GM12891 (cell line): ENCODE data around the gene CAP2.

ENCODE experiments used
- DNase-seq: peaks from one replicate; pipeline ENCODE4 v3.0.0; 2011; ENCODE audit warnings: low spot score; ENCODE audit not compliant: insufficient read length
- FAIRE-seq: peaks from 2 replicates; lab custom pipeline; 2011; peaks lifted over from hg19 to GRCh38; lab: Jason Lieb, UNC
- PAX5 ChIP-seq: IDR thresholded peaks from 2 replicates; pipeline ENCODE4 v1.6.1; 2011; ENCODE audit warnings: low read length, moderate library complexity, mild to moderate bottlenecking; ENCODE audit not compliant: insufficient read depth, severe bottlenecking
- POLR2A ChIP-seq: IDR thresholded peaks from 2 replicates; pipeline ENCODE4 v1.6.1; 2011; ENCODE audit warnings: low read depth, low read length, control low read depth
- POLR2AphosphoS5 ChIP-seq: IDR thresholded peaks from 2 replicates; pipeline ENCODE4 v1.6.1; 2011; ENCODE audit warnings: low read depth, low read length, control low read depth
- POU2F2 ChIP-seq: IDR thresholded peaks from 2 replicates; pipeline ENCODE4 v1.6.1; 2011; ENCODE audit warnings: low read depth, mild to moderate bottlenecking, control low read depth, low read length, moderate library complexity
- SPI1 ChIP-seq: IDR thresholded peaks from 2 replicates; pipeline ENCODE4 v1.6.1; 2011; ENCODE audit warnings: low read depth, low read length, control low read depth
- TAF1 ChIP-seq: IDR thresholded peaks from 2 replicates; pipeline ENCODE4 v1.6.1; 2011; ENCODE audit warnings: low read depth, low read length, control low read depth

The CAP2 gene

GRCh38 chr6:17478946-17479345 lies 85.6 kb downstream of the CAP2 start:
- DNase-seq = no peak
- TF ChIP-seq POU2F2 (no peak), TAF1 (no peak), POLR2AphosphoS5 (no peak), POLR2A (no peak), PAX5 (no peak), SPI1 (no peak)
- no peak for FAIRE-seq

DNA sequence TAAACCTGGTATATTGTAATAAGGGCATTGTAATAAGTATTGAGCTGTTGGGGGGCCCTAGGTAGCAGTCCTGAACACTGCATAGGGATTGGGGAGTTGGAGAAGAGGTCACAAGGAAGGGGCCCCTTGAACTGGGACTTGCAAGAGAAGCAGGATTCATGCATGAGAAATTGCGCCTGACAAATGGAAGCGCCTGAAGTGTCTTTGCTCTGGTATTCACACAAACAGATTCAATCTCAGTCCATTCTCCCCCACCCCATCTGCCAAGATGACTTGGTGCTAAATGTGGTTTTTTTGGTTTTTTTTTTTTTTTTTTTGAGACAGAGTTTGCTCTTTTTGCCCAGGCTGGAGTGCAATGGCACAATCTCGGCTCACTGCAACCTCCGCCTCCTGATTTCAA lies 87.1 kb downstream of the CAP2 start:
- TF ChIP-seq POLR2A (no peak), PAX5 (no peak), POLR2AphosphoS5 (no peak), SPI1 (no peak), TAF1 (no peak), POU2F2 (no peak)
- DNase-seq (no peak), FAIRE-seq (no peak)

- TF ChIP-seq POLR2AphosphoS5 (no peak), PAX5 (no peak), TAF1 (no peak), SPI1 (no peak), POU2F2 (no peak), POLR2A (no peak)
- FAIRE-seq (no peak), DNase-seq (no peak)
Observed at GRCh38 chr6:17482711-17483110, 89.3 kb downstream of the CAP2 start.

GRCh38 chr6:17483391-17484016 lies 90.1 kb downstream of the CAP2 start:
- TF ChIP-seq POLR2AphosphoS5 (no peak), PAX5 (no peak), TAF1 (no peak), POU2F2 (no peak), POLR2A (no peak), SPI1 (no peak)
- DNase-seq (no peak), FAIRE-seq (no peak)

- FAIRE-seq = no peak
- no peak for DNase-seq
- no peak for TF ChIP-seq POU2F2
Observed at GRCh38 chr6:17484201-17484849, 90.9 kb downstream of the CAP2 start.

GRCh38 chr6:17485181-17485580 lies 91.8 kb downstream of the CAP2 start:
- no peak for TF ChIP-seq POLR2AphosphoS5
- TF ChIP-seq POU2F2 = no peak
- TF ChIP-seq TAF1 = no peak
- no peak for DNase-seq

GRCh38 chr6:17485946-17486345 lies 92.6 kb downstream of the CAP2 start:
- DNase-seq = no peak
- no peak for FAIRE-seq
- no peak for TF ChIP-seq POLR2A
- TF ChIP-seq SPI1 = no peak
- TF ChIP-seq POLR2AphosphoS5 = no peak
- no peak for TF ChIP-seq PAX5
- no peak for TF ChIP-seq TAF1
- no peak for TF ChIP-seq POU2F2

More at GRCh38 chr6:17485181-17485580, 91.8 kb downstream of the CAP2 start:
- no peak for FAIRE-seq

DNA sequence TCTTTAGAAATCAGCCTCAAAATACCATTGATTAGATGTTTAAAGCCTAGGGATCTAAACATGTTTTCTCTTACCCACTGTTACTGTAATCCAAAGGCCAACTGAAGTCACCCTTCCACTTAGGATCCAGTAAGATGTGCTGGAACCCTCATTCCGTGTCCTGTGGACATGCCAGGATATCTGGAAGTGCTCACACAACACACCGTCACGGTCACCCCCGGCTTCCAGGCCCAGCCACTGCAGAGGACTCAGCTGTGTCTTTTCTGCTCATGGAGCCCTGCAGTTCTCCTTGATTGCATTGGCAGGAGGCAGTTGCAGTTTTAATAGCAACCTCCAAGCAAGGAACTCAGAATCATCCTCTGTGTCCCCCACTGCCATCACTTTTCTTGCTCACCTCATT lies 93.3 kb downstream of the CAP2 start:
- no peak for FAIRE-seq
- DNase-seq = no peak
- TF ChIP-seq PAX5 (no peak), POLR2AphosphoS5 (no peak), POU2F2 (no peak), TAF1 (no peak), POLR2A (no peak)

GRCh38 chr6:17490724-17491123 lies 97.3 kb downstream of the CAP2 start:
- DNase-seq (no peak), FAIRE-seq (no peak)
- TF ChIP-seq TAF1 = no peak
- no peak for TF ChIP-seq POU2F2
- TF ChIP-seq POLR2A = no peak
- TF ChIP-seq PAX5 = no peak
- no peak for TF ChIP-seq POLR2AphosphoS5
- TF ChIP-seq SPI1 = no peak

- no peak for FAIRE-seq
- no peak for DNase-seq
- TF ChIP-seq SPI1 (no peak), POLR2AphosphoS5 (no peak), PAX5 (no peak), TAF1 (no peak), POLR2A (no peak), POU2F2 (no peak)
Observed at GRCh38 chr6:17491416-17492142, 98.2 kb downstream of the CAP2 start.
